ENCODE results near the gene ZNF20.

Gene ZNF20

GRCh38 chr19:12139885-12140544, at the start of gene ZNF20:
TSS of gene ZNF20 (minus strand) at chr19:12140350. CDS start at chr19:12140182, 168 bp downstream.
- in situ Hi-C loops (cut with MboI; ENCODE audit: low sequenced_read_pairs): no loop called here

GRCh38 chr19:12187625-12188024, 47.5 kb upstream of the ZNF20 start:
- in situ Hi-C loops (cut with MboI; ENCODE audit: low sequenced_read_pairs): no loop called here

- in situ Hi-C loops (cut with MboI; ENCODE audit: low sequenced_read_pairs): no loop called here
Measured at GRCh38 chr19:12180377-12180776, 40.2 kb upstream of the ZNF20 start.

- in situ Hi-C loops (cut with MboI; ENCODE audit: low sequenced_read_pairs): no loop called here
Measured at GRCh38 chr19:12166626-12167025, 26.5 kb upstream of the ZNF20 start.

- in situ Hi-C loops (cut with MboI; ENCODE audit: low sequenced_read_pairs): no loop called here
Measured at GRCh38 chr19:12163826-12164225, 23.7 kb upstream of the ZNF20 start.

GRCh38 chr19:12162882-12163806, 23.0 kb upstream of the ZNF20 start, which contains the start of gene ZNF136:
TSS of gene ZNF136 (plus strand) at chr19:12163096. CDS start at chr19:12163204, 108 bp downstream.
- in situ Hi-C loops (cut with MboI; ENCODE audit: low sequenced_read_pairs): no loop called here

- in situ Hi-C loops (cut with MboI; ENCODE audit: low sequenced_read_pairs): no loop called here
Measured at GRCh38 chr19:12162513-12162881, 22.3 kb upstream of the ZNF20 start.

- in situ Hi-C loops (cut with MboI; ENCODE audit: low sequenced_read_pairs): no loop called here
Measured at GRCh38 chr19:12159773-12160414, 19.7 kb upstream of the ZNF20 start.

- in situ Hi-C loops (cut with MboI; ENCODE audit: low sequenced_read_pairs): no loop called here
Measured at GRCh38 chr19:12156223-12157058, 16.3 kb upstream of the ZNF20 start, which contains the start of gene ZNF625. TSS of gene ZNF625 (minus strand) at chr19:12156734. CDS start at chr19:12156558, 176 bp downstream.

- in situ Hi-C loops (cut with MboI; ENCODE audit: low sequenced_read_pairs): no loop called here
Measured at GRCh38 chr19:12155324-12155860, 15.2 kb upstream of the ZNF20 start.

GRCh38 chr19:12145348-12145747, 5.2 kb upstream of the ZNF20 start:
- in situ Hi-C loops (cut with MboI; ENCODE audit: low sequenced_read_pairs): no loop called here

GRCh38 chr19:12141405-12141736, 1.2 kb upstream of the ZNF20 start:
- in situ Hi-C loops (cut with MboI; ENCODE audit: low sequenced_read_pairs): no loop called here

GRCh38 chr19:12140545-12141404, 625 bp upstream of the ZNF20 start:
- in situ Hi-C loops (cut with MboI; ENCODE audit: low sequenced_read_pairs): no loop called here

- in situ Hi-C loops (cut with MboI; ENCODE audit: low sequenced_read_pairs): no loop called here
Measured at GRCh38 chr19:12139269-12139668, 881 bp downstream of the ZNF20 start.

GRCh38 chr19:12137221-12137940, 2.8 kb downstream of the ZNF20 start:
- in situ Hi-C loops (cut with MboI; ENCODE audit: low sequenced_read_pairs): no loop called here

- in situ Hi-C loops (cut with MboI; ENCODE audit: low sequenced_read_pairs): no loop called here
Measured at GRCh38 chr19:12133069-12133468, 7.1 kb downstream of the ZNF20 start.

- in situ Hi-C loops (cut with MboI; ENCODE audit: low sequenced_read_pairs): no loop called here
Measured at GRCh38 chr19:12126707-12127106, 13.4 kb downstream of the ZNF20 start.

- in situ Hi-C loops (cut with MboI; ENCODE audit: low sequenced_read_pairs): no loop called here
Measured at GRCh38 chr19:12117201-12117970, 22.8 kb downstream of the ZNF20 start.
